ENCODE results near the gene CA10.

DNA sequence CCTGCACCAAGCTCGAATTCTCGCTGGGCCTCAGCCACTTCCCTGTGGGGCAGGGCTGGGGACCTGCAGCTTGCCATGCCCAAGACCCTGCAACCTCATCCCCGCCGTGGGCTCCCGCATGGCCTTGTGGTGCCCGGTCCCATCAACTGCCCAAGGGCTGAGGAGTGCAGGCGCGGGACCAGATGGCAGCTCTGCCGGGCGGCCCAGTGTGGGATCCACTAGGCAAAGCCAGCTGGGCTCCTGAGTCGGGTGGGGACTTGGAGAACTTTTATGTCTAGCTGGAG lies 489.6 kb downstream of the CA10 start:
- TF ChIP-seq EZH2 (IDR thresholded peaks at IDR 0.05; ENCODE audit: insufficient read depth, poor library complexity, severe bottlenecking) (no peak), EZH2phosphoT487 (IDR thresholded peaks at IDR 0.05; ENCODE audit: insufficient read depth, low read depth) (no peak)
